Measurements from ENCODE around the gene GABBR2. TPM values are rescaled to one million over a fixed set of nuclear protein-coding genes. Genes with fewer than 3 reads are reported as not detected.

Gene GABBR2
- total RNA-seq, 1 experiment from 2014 or later: 6.3 TPM

GRCh38 chr9:98315551-98316060, 393.1 kb downstream of the GABBR2 start:
- POLR2A ChIA-PET: no interaction called here
- in situ Hi-C loops (cut with HindIII; ENCODE audit: low pct_unique_long_range_greater_than_20kb, low sequenced_read_pairs): no loop called here
- ATAC-seq: peak; percentile 97

DNA sequence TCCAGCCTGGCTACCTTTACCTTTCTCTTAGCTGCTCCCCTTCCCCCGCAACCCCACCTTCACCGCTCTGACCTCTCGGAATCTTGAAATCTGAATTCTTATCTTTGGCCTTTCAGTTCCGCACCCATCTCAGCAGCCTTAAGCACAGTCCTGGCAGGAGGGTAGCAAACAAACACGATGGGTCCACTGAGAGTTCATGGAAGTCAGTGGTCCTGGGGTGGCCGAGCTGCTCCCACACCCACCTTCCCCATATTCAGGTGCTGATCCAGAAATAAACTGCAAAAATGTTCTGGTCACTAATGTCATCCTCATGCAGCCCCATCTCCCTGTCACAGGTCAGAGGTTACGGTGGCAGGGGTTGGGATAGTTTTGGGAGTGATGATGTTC, 393.7 kb downstream of the GABBR2 start:
- Histone ChIP-seq H3K36me3 (ENCODE audit: control insufficient read depth, insufficient read depth, low read length) (no peaks in the 10 kb centered on the region), H3K4me1 (ENCODE audit: control insufficient read depth, insufficient read depth, low read length) (no peaks in the 10 kb centered on the region), H3K9me3 (ENCODE audit: control insufficient read depth, insufficient read depth, low read depth, low read length) (no peaks in the 10 kb centered on the region), H3K27me3 (ENCODE audit: control insufficient read depth, insufficient read depth, low read length) (no peaks in the 10 kb centered on the region), H3K27ac (ENCODE audit: low read length) (no peak overlapping the region), H3K4me3 (ENCODE audit: low read depth in 2 of 2, low read length in 2 of 2) (no peak overlapping the region)
- intact Hi-C loops (cut with micrococcal nuclease; ENCODE audit: unreplicated experiment) (loop anchor here (5.0 kb wide), 2 partner anchors 392 to 462 kb away; partner anchors contain the start of gene GABBR2), in situ Hi-C loops (cut with HindIII; ENCODE audit: low pct_unique_long_range_greater_than_20kb, low sequenced_read_pairs) (no loop called here)
- ATAC-seq (no peak), DNase-seq (ENCODE audit: low read depth, low spot score) (no peak)
- no peak for TF ChIP-seq POLR2AphosphoS5 (IDR thresholded peaks at IDR 0.05; ENCODE audit: low read depth, low read length)
- BruUV-seq (replicated peaks): no TSS peak
- CTCF ChIA-PET: no interaction called here
- POLR2A ChIA-PET: no interaction called here

More at GRCh38 chr9:98315551-98316060, 393.1 kb downstream of the GABBR2 start:
- H3K4me1 ChIP-seq (ENCODE audit: control insufficient read depth, insufficient read depth, low read length): no peaks in the 10 kb centered on the region
- no peaks in the 10 kb centered on the region for H3K9me3 ChIP-seq (ENCODE audit: control insufficient read depth, insufficient read depth, low read depth, low read length)
- peak; percentile 50 for DNase-seq (ENCODE audit: low read depth, low spot score)
- H3K27ac ChIP-seq (ENCODE audit: low read length): no peak overlapping the region
- no peaks in the 10 kb centered on the region for H3K36me3 ChIP-seq (ENCODE audit: control insufficient read depth, insufficient read depth, low read length)
- CTCF ChIA-PET: interaction anchor here (1.0 kb wide), 1 partner anchor 460 kb away, joined by 4 read pairs; no protein-coding TSS in a partner anchor
- H3K4me3 ChIP-seq (ENCODE audit: low read depth in 2 of 2, low read length in 2 of 2): no peak overlapping the region
- BruUV-seq (replicated peaks): no TSS peak
- intact Hi-C loops (cut with micrococcal nuclease; ENCODE audit: unreplicated experiment): loop anchor here (5.0 kb wide), 2 partner anchors 392 to 462 kb away; partner anchors contain the start of gene GABBR2
- TF ChIP-seq, protein P1, sequence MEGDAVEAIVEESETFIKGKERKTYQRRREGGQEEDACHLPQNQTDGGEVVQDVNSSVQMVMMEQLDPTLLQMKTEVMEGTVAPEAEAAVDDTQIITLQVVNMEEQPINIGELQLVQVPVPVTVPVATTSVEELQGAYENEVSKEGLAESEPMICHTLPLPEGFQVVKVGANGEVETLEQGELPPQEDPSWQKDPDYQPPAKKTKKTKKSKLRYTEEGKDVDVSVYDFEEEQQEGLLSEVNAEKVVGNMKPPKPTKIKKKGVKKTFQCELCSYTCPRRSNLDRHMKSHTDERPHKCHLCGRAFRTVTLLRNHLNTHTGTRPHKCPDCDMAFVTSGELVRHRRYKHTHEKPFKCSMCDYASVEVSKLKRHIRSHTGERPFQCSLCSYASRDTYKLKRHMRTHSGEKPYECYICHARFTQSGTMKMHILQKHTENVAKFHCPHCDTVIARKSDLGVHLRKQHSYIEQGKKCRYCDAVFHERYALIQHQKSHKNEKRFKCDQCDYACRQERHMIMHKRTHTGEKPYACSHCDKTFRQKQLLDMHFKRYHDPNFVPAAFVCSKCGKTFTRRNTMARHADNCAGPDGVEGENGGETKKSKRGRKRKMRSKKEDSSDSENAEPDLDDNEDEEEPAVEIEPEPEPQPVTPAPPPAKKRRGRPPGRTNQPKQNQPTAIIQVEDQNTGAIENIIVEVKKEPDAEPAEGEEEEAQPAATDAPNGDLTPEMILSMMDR (IDR thresholded peaks at IDR 0.05): peak; percentile 87
- TF ChIP-seq, protein P2, sequence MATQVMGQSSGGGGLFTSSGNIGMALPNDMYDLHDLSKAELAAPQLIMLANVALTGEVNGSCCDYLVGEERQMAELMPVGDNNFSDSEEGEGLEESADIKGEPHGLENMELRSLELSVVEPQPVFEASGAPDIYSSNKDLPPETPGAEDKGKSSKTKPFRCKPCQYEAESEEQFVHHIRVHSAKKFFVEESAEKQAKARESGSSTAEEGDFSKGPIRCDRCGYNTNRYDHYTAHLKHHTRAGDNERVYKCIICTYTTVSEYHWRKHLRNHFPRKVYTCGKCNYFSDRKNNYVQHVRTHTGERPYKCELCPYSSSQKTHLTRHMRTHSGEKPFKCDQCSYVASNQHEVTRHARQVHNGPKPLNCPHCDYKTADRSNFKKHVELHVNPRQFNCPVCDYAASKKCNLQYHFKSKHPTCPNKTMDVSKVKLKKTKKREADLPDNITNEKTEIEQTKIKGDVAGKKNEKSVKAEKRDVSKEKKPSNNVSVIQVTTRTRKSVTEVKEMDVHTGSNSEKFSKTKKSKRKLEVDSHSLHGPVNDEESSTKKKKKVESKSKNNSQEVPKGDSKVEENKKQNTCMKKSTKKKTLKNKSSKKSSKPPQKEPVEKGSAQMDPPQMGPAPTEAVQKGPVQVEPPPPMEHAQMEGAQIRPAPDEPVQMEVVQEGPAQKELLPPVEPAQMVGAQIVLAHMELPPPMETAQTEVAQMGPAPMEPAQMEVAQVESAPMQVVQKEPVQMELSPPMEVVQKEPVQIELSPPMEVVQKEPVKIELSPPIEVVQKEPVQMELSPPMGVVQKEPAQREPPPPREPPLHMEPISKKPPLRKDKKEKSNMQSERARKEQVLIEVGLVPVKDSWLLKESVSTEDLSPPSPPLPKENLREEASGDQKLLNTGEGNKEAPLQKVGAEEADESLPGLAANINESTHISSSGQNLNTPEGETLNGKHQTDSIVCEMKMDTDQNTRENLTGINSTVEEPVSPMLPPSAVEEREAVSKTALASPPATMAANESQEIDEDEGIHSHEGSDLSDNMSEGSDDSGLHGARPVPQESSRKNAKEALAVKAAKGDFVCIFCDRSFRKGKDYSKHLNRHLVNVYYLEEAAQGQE (IDR thresholded peaks at IDR 0.05; ENCODE audit: insufficient read depth in 1 of 2, low read depth in 2 of 2, low read length in 1 of 2): no peak
- TF ChIP-seq POLR2AphosphoS5 (IDR thresholded peaks at IDR 0.05; ENCODE audit: low read depth, low read length): no peak
- no peak for TF ChIP-seq TCF7L2 (IDR thresholded peaks at IDR 0.05; ENCODE audit: low read depth, low read length)
- TF ChIP-seq SIN3A (IDR thresholded peaks at IDR 0.05; ENCODE audit: borderline replicate concordance, insufficient read depth, low read depth, low read length): no peak
- no peaks in the 10 kb centered on the region for H3K27me3 ChIP-seq (ENCODE audit: control insufficient read depth, insufficient read depth, low read length)

DNA sequence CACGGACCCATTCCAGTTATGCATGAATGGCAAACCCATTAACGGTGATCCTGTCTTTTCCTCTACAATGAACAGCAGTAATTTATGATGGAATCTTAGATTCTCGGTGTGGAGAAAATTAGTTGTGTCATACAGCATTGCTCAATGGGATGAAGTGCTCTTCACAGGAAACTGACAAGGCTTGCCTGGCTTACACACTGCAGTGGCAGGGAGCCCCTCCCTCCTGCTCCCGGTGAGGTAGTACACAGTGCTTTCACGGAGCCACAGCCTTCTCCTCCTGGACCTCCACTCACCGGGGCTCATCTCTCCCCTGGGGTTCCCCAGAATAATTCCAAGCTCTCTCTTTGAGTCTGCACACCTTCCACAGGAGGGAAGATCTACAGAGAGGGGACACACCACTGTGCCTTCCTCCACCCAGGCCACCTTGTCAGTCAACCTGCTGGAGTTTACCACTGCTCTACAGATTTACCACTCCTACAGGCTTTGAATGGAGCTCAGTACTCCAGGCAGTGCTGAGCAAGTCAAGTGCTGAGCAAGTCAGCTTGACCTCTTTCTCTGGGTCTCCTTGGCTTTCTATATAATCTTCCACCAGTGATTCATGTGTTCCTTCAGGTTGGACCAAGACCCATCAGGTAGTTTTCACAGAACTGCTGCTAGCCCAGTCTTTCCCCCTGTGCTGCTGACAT, 394.2 kb downstream of the GABBR2 start:
- TF ChIP-seq SIN3A (IDR thresholded peaks at IDR 0.05; ENCODE audit: borderline replicate concordance, insufficient read depth, low read depth, low read length): no peak
- TF ChIP-seq, protein P2 (IDR thresholded peaks at IDR 0.05; ENCODE audit: insufficient read depth in 1 of 2, low read depth in 2 of 2, low read length in 1 of 2): no peak
- POLR2A ChIA-PET: no interaction called here
- intact Hi-C loops (cut with micrococcal nuclease; ENCODE audit: unreplicated experiment): loop anchor here (5.0 kb wide), 2 partner anchors 393 to 463 kb away; partner anchors contain the start of gene GABBR2
- Histone ChIP-seq H3K27ac (ENCODE audit: low read length) (no peak overlapping the region), H3K27me3 (ENCODE audit: control insufficient read depth, insufficient read depth, low read length) (no peaks in the 10 kb centered on the region), H3K4me3 (ENCODE audit: low read depth in 2 of 2, low read length in 2 of 2) (no peak overlapping the region), H3K9me3 (ENCODE audit: control insufficient read depth, insufficient read depth, low read depth, low read length) (no peaks in the 10 kb centered on the region), H3K36me3 (ENCODE audit: control insufficient read depth, insufficient read depth, low read length) (no peaks in the 10 kb centered on the region), H3K4me1 (ENCODE audit: control insufficient read depth, insufficient read depth, low read length) (no peaks in the 10 kb centered on the region)
- CTCF ChIA-PET: interaction anchor here (0.5 to 0.6 kb wide), 2 partner anchors 25 to 314 kb away, joined by 3 read pairs; no protein-coding TSS in a partner anchor
- DNase-seq (ENCODE audit: low read depth, low spot score) (no peak), ATAC-seq (no peak)
- BruUV-seq (replicated peaks): no TSS peak
- in situ Hi-C loops (cut with HindIII; ENCODE audit: low pct_unique_long_range_greater_than_20kb, low sequenced_read_pairs): no loop called here
